Stimulated activated CD4-positive, alpha-beta T cell treated with anti-CD3 and anti-CD28 coated beads, Interleukin-4, amount 100 ng/mL, for 1 hour (primary cell): ENCODE measurements around the gene RNF152.
"Not testable (repeated sequence)": the region's sequence is repeated elsewhere in the genome, so short reads cannot be mapped to it uniquely, and the experiment has no call there.

Experiments used
- DNase-seq: peaks from one replicate; pipeline ENCODE4 v3.0.0-alpha.2; 2020

Gene RNF152

DNA sequence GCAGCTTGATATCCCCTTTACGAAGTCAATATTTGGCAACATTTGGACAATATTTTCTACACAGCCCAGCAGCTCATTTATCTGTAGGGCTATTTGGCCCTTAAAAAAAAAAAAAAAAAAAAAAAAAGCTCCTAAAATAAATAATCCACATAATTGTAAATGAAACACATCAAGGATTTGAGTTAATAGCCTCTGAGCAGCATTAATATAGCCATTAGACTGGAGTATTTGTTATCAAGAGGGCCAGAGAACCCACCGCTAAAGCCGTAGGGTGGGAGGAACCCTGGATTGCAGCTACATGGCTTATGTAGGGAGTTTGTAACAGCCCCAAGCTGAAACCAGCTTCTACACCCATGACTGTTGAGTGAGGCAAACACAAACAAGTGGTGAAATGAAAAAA is 84.5 kb downstream of the RNF152 start:
- DNase-seq: no peak

DNA sequence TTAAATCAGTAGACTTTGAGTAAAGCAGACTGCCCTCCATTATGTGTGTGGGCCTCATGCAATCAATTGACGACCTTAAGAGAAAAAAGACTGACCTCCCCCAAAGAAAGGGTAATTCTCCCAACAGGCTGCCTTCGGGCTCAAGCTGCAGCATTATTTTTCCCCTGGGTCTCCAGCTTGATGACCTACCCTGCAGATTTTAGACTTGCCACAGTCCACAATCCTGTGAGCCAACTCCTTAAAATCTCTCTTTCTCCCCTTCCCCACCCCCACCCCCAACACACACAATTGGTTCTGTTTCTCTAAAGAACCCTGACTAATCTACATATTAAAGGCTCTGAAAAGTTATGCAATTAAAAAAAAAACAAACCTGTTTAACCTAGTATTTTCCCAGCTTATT is 89.4 kb downstream of the RNF152 start:
- no peak for DNase-seq

DNA sequence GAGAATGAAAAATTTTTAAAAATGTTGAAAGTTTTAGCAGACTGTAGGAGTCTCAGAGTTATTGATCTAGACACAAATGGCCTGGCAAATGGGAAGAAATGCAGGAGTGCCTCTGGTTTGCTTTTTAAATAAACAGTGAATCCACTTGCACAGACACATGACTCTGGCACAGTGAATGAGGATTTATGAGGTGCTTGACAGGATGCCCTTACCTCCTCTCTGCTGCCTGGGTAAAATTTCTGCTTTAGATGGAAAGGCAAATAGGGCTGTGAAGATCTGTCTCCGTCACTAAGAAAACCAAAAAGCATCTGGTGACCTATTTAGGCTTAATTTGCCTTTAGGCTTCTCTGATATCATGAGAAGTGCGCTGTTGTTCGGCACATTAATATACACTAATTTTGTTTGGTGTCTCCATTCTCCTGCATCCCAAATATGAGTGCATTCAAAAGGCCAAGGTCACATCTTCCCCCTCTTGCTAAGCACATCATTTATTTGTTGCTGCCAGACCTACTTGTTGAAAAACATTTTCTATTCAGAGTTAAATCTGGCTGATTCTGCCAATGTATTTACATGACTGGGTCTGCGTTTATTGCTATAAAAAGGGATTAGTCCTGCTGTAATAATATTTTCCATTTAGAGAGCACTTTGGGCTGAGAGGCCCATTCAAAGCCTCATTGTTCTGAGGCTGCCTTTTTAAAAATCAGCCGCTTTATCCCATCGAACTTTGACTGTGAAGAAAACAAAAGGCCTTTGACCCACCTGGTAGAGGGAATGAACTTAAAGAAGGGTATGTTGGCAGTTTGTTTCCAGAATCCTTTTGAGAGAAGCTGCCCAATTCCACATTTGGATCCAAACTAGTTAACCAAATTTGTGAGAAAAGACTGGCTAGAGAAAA is 94.9 kb downstream of the RNF152 start:
- no peak for DNase-seq

DNA sequence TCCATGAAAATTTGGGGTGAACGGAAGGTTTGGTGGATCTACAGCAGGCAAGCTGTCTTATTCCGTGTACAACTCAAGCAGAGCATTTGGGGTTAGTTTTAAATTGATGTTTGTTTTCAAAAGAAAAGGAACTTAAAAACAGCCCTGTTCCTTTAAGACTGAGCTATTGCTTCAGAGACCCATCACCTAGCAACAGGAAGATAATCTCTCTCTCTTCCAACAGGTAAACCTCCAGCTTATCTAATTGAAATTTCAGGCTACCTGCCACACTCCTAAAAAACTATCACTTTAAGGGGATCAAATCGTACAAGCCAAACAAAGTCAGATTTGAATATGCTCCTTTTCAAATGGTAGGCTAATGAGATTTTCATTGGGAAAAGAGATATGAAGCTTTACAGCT is 101.8 kb downstream of the RNF152 start:
- DNase-seq: no peak

DNA sequence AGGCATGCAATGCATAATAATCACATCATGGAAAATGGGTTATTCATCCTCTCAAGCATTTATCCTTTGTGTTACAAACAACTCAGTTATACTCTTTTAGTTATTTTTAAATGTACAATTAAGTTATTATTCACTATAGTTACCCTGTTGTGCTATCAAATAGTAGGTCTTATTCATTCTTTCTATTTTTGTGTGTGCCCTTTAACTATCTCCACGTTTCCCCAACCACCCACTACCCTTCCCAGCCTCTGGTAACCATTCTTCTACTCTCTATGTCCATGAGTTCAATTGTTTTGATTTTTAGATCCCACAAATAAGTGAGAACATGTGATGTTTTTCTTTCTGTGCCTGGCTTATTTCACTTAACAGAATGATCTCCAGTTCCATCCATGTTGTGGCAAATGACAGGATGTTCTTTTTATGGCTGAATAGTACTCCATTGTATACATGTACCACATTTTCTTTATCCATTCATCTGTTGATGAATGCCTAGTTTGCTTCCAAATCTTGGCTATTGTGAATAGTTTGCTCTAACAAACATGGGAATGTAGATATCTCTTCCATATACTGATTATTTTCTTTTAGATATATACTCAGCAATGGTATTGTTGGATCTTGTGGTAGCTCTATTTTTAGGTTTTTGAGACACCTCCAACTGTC is 105.7 kb downstream of the RNF152 start:
- not testable (repeated sequence) for DNase-seq

DNA sequence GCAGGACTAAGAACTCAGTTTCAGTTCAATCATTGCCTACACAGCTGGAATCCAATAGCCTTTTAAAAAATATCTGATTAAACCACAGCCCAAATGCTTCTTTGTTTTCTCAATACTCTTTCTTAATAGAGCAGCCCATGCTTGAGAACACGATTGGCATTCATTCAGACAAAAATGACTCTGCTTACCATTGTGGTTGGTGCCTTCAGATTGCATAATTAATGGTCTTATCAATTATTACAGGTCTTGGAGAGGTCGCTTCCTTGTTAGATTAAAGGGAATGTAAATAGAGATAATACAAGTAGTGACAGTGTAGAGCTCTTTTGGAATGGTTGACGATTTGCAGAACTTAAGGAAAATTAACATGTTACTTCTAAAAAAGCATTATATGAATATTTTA is 107.2 kb downstream of the RNF152 start:
- DNase-seq: no peak

DNA sequence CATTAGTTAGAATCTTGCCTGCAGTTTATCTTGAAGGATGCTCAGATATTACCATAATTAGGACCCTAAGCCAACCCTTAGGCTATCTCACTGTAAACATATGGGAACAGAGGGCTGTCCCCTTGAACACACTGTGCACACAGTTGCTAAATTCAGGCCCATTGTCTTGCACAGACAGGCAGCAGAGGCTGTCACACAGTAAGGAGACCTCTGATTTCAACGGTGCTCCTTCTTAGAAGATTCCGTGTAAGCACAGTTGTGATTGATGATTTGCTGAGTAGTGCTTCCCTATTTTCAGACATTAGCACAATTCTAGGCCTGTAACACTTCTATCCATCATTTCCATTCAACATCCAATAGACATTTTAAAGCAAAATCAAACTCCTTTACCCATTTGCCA is 108.0 kb downstream of the RNF152 start:
- DNase-seq: no peak

DNA sequence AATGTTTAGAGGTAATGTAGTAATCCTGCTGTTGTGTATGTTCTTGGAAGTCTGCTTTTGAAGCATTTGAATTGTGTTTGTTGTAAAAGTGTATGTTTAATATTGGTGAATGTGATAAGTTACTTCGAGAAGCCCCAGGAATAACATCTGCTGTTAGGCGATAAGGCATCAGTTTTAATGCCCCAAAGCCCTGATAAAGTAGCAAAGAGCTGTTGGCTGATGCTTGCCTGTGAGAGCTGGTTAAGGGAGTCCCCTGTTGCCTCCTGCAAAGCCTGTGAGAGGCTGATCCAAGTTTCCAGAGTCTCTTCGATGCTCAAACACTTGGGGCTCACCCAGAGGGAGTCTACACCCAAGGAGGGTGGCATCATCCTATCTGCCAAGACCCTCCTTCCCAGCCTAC is 110.3 kb downstream of the RNF152 start:
- no peak for DNase-seq

DNA sequence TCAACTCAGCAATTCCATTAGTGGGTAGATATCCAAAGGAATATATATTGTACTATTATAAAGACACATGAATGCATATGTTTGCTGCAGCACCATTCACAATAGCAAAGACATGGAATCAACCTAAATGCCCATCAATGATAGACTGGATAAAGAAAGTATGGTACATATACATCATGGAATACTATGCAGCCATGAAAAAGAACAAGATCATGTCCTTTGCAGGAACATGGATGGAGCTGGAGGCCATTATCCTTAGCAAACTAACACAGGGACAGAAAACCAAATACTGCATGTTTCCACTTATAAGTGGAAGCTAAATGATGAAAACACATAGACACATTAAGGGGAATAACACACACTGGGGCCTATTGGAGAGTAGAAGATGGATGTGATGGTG is 116.6 kb downstream of the RNF152 start:
- DNase-seq: not testable (repeated sequence)

DNA sequence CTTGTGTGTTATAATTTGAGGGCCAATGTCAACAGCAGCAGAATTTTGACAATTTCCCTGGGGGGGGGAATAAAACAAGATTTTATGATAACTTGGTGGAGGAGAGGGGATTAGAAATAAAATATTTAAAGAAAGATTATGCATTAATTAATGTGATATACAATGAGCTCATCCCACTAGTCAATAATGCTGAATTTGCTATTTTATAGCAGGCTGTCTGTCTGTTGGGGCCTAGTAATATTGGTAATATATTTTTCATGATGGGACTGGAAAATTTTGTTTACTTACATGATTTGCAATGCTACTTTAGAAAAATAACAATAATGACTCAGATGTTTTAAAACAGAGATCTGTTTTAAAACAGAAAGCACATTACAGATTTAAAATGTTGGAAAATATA is 118.0 kb downstream of the RNF152 start:
- DNase-seq: no peak

DNA sequence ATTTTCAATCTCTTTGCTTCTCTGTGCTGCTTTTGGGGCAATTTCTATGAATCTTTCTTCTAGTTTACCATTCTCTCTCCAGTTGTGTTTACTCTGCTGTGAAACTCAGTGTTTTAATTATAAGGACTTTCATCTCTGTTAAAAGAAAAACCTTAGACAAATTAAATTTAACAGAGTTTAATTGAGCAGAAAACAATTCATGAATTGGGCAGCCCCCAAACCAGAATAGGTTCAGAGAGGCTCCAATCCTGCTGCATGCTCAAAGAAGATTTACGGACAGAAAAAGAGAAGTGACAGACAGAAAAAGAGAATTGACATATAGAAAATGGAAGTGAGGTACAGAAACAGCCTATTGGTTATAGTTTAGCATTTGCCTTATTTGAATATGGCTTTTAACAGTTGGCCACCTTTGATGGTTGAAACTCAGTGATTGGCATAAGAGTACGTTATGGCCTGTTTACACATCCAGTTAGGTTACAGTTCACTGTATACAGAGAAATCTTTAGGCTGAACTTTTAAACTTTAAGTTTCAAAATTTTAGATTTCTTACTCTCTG is 120.4 kb downstream of the RNF152 start:
- DNase-seq: no peak

DNA sequence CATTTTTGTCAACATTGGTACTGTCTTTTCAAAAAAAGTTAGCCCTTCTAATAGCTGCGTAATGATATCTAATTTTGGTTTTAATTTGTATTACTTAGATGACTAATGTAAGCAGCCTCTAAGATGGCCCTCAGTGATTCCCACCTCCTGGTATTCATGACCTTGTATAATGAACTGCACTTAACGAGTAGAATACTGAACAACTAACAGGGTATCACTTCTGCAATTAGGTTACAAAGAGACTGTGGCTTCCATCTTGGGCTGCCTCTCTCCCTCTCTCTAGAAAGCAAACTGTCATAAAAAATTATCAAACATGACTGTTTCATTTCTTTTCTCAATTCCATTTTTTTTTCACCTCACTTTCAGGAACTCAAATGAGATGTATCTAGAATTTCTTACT is 120.9 kb downstream of the RNF152 start:
- no peak for DNase-seq

DNA sequence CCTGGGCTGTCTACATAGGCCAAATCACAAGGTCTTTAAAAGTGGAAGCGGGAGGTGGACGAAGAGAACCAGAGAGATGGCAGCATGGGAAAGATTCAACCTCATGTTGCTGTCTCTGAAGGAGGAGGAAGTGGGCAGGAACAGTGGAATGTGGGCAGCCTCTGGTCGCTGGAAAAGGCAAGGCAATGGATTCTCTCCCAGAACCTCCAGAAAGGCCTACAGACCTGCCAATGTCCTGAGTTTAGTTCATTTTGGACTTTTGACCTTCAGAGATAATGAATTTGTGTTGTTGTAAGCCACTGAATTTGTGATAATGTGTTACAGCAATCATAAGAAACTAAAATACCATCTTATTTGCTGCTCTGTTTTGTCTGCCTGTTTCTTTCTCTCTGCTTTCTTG is 122.5 kb downstream of the RNF152 start:
- DNase-seq: no peak

DNA sequence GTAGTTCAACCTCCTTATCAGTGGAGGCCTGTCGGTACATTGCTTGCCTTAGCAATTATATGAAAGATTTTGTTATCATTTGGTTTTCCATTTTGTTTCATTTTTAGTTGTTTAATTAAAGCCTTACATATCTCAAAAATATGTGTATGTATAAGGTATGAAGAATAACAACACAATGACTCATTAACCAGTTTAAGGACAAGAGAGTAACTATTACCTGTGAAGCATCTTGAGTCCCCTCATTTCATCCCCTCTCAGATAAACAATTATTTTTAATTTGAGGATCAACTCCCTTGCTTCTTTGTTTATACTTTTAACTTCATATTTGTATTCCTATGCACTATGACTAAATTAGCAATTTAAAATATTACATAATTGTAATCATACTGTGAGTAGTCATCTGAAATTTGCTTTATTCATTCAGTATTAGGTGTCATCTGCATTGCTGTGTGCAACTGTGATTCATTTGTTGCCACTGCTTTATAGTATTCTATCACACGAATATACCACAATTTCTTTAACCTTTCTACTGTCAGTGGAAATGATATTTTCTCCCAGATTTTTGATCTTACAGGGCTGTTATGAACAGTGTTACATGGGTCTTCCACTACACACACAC is 126.4 kb downstream of the RNF152 start:
- DNase-seq: no peak

DNA sequence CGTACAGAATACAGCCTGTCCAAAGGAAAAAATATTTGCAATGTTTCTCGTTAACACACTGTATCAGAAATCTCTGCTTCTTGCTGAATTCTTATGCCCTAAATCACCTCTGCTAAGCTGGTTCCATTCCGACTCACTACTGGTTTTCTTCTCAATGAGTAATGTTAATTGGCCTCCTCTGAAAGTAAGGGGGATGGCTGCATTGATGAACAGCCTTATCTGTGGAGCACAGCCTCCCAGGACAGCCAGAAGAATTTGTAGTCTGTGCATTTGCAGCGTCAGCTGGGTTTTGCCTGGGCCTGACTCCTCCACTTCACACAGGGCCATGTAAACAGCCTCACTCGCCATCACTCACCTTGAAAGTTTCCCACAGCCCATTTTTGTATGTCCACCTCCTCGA is 127.7 kb downstream of the RNF152 start:
- DNase-seq: no peak

DNA sequence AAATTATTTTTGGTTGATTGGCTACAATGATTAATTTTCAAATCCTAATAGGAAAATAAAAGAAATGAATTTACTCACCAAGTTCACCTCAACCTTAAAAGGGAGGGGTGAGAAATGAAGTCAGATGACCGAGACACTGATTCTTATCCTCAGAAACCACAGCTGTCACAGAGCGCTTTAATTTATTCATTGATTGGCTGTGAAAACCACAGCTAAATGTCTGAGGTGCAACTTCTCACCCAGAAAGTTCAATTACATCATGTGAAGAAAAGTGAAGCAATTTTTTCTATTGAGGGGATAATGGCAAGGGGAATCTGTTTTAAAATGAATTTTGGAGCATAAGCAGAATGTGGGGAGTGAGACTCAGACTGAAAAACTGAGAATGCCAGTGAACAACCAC is 128.4 kb downstream of the RNF152 start:
- DNase-seq: no peak

DNA sequence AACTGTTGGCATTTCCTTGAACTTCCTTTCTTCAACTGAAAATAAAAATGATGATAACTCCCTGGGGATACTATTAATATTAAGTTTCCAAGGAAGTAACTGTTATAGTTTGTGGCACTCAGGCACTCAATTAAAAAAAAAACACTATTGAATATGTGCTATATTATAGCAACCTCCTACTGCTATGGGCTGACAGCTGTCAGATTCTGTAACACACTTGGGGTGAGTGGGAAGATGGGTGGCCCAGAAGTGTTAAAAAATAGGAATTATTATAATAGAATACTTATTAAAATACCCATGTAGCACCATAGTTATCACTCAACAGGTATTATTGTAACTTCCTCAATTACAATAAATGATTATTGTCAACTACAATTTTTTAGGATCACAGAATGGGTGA is 130.9 kb downstream of the RNF152 start:
- no peak for DNase-seq
